Raji (cell line): ENCODE results near the gene SH2D4B.

ENCODE experiments used
- POLR2A ChIP-seq: IDR thresholded peaks from 2 replicates; pipeline ENCODE4 v1.6.1; 2011; ENCODE audit warnings: low read depth, low read length, control low read depth; ENCODE audit not compliant: insufficient read depth

Gene SH2D4B

DNA sequence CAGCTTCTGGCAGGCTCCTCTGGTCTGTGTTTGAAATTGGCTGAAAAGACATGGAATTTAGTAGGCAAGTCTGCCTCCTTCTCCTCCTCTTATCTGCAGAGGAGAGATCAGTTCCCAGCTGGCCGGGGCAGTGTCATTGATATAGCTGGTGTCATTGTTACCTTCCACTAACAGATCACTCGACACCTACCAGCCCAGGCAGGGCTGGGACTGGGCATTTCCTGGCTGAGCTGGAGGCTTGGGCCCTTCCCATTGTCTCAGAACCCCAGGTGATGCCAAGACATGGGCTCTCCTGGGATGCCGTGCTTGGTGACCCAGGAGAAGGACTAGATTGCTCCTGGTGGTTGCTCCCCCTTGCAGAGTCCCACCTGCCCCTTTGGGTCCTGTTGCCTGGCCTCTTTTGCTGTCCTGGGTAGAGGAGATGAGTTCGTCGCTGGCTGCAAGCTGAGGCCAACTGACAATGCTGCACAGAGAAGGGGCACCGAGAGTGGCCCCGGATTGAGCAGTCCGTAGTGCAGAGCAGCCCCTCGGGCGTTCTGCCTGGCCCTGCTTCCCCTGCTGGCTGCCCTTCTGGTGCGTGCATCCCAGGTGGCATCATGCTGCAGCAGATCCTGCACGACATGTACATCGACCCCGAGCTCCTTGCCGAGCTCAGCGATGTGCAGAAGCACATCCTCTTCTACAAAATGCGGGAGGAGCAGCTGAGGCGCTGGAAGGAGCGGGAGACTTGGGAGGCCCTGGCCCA, at the start of gene SH2D4B:
TSS of gene SH2D4B (plus strand) at position 167 of the 745 bp plus-strand sequence. CDS start at position 597, 430 bp downstream.
- no peak for TF ChIP-seq POLR2A

DNA sequence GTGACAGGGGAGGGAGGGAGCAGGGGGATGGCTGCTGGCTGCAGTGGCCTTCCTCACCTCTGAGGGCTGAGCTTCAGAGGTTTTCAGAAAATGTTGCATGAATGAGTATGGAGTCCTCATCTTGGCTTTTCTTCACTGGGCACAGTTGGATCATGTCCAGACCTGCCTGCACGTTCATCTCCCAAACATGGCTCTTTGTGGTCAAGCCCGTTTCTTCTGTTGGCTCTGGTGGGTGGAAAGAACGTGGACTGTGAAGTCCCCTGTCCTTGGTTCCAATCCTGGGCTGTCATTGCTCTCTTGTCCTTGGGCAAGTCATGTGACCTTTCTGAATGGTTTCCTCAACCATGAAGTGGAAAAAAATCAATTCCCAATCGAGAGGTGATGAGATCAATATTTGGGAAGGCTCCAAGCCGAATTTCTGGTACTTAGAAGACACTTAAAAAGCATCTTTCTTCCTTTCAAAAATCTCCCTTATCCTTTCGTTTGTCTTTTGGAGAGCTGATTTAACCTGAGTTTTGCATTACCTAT, 49.1 kb upstream of the SH2D4B start:
- TF ChIP-seq POLR2A = no peak

DNA sequence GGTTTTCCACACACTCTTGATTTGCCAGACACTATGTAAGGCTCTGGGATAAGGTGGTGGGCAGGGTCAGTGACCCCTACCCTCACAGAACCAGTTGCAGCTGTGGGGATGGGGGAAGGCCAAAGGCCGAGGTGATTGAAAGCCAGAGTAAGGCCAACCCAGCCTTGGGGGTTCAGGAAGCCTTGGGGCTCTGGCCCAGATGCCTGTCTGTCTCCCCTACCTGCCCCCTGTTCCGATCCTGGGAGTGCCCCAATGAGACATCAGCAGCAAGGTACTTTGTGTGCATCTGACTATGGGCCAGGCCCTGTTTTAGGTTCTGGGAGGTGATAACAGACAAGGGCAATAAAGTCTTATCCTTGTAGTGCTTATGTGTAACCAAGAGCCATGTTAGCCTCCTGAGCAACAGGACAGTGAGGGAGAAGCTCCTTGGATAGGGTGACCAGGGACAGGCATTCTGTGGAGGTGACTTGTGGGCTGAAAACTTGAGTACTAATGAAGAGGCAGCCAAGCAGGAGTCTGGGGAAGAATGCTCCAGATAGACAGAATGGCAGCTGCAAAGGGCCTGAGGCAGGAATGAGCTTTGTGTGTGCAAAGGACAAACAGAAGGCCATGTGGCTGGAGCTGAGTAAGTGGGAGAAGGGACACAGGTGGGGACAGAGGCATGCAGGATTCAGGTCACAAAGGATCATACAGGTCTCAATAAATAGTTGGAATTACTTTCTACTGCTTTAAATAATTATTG, 48.2 kb upstream of the SH2D4B start:
- no peak for TF ChIP-seq POLR2A

DNA sequence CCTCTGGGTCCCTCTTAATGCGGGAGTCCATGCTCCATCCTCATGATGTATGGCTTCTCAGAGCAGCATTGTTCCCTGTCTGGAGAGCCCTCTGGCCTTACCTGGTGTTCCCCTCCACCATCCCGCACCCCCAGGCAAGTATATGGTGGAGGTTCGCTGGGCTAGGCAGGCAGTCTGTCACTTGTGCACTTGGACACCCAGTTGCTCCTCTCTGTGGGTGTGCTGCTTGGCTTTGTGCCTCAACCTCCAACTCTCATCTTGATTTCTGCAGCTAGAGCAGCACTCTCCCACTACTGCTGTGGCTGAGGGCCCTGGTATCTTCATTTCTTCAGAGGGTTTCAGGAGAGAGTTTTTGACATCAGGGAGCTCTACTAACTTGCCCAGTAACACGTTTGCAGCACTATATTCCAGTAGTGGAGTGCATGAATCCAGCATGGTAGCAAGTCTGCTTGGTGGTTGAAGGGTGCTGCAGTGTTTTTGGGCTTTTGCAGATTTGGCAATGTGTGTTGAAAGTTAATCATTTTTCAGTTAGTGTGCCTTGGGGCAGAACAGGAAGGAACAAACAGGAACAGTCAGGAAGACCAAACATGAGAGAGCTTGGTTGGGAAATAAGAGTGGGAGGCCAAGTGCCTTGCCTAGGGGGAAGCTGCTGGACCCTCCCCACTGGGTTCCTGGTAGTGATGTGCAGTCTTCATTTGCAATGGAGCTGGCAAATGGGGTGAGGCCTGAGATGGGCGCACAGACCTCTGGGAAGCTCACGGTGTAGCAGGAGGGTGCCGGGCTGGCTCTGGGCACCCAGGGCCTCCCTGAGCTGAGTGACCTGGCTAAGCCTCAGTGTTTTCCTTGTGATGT, 46.2 kb upstream of the SH2D4B start:
- TF ChIP-seq POLR2A = no peak

DNA sequence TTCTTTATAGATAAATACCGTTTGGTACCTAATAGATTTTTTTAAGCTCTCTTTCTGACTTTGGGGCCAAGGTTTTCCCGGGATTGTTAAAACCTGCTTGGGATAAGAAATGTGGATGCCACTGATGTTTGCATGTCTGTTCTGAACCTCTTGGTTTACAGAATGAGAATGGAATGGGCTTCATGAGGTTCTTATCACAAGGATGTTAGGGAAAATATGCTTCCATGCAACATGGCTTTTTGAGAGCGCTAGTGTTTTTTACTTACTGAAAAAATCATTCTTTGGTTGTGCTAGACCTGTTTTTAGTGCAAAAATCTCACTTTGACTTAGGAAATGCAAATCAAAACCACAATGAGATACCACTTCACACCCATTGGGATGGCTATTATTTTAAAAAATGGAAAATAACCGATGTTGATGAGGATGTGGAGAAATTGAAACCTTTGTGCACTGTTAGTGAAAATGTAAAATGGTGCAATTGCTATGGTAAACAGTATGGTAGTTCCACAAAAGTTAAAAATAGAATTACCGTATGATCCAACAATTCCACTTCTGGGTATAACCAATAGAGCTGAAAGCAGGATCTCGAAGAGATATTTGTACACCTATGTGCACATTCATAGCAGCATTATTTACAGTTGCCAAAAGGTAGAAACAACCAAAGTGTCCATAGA, 44.7 kb upstream of the SH2D4B start:
- no peak for TF ChIP-seq POLR2A

DNA sequence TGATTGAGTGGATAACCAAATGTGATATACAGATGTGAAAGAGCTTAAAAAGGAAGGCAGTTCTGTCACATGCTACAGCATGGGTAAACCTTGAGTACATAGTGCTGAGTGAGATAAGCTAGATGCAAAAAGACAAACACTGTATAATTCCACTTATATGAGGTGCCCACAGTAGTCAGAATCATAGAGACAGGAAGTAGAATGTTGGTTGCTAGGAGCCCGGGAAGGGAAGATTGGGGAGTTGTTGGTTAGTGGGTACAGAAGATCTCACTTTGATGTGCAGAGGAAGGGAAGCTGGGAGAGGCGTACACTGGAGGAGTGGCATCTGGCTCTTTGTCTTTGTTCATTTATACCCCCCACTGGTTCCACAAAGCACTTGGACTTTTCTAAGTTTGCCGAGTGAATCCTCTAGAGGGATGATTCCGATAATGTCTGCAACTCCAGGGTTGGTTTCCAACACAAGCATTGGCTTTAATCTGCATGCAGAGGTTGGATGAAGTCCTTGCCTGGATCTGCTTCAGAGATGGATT, 44.1 kb upstream of the SH2D4B start:
- TF ChIP-seq POLR2A = no peak

DNA sequence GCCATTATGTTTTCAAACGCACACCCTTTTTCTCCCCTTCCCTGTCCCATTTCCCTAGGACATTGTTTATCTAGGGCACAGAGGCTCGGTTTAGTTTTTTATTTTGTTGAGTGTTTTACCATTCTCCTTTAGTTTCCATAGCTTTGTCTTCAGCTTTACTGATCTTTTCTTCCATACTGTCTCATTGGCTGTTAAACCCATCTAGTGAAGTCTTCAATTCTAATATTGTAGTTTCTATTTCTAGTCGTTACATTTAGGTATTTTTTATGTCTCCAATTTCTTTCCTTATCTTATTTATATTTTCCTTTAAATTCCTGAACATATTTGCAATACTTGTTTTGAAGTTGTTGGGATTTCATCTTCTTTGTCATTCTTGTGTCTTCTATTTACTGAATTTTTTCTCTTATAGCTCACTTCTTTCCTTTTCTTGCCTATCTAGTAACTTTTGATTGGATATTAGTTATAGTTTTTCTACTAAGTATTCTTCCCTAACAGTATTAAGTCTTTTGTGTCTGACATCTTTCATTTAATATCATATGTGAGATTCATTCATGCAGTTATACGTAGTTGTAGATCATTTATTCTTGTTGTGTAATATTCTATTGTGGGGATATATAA, 41.0 kb upstream of the SH2D4B start:
- no peak for TF ChIP-seq POLR2A

DNA sequence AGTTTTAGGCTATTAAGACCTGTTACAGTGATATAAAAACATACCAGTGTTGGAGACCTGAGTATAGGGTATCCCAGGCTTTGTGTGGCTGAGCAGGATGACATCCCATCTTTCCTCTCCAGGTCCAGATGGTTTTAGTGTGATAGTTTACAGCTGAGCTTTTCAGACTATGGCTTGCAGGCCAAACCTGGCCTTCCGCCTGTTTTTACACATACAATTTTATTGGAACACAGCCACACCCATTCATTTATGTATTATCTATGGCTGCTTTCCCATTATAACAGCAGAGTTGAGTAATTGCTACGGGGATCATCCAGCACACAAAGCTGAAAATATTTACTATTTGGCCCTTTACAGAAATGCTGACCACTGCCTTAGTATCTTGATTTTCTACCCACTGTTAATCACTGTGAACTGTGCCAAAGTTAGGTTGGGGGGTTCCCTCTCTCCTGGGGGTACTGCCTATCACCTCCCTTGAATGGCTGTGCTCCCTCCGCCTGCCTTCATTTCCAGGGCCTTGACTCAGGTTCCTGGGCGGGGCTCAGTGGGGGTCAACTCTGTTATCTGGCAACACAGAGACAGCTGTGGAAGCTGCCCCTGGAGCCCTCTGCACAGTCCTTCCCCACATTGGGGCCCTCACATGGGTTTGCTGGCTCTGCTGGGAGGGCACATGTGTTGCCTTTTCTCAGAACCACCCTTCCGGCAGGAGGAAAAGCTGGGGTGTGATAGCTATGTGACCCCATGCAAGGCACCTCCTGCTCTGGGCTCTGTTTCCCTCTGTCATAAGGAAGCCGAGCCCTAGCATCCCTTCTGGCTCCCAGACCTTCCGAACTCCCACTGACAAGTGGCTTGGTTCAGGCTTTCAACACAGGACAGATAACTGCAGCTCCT, 40.3 kb upstream of the SH2D4B start:
- TF ChIP-seq POLR2A = no peak

DNA sequence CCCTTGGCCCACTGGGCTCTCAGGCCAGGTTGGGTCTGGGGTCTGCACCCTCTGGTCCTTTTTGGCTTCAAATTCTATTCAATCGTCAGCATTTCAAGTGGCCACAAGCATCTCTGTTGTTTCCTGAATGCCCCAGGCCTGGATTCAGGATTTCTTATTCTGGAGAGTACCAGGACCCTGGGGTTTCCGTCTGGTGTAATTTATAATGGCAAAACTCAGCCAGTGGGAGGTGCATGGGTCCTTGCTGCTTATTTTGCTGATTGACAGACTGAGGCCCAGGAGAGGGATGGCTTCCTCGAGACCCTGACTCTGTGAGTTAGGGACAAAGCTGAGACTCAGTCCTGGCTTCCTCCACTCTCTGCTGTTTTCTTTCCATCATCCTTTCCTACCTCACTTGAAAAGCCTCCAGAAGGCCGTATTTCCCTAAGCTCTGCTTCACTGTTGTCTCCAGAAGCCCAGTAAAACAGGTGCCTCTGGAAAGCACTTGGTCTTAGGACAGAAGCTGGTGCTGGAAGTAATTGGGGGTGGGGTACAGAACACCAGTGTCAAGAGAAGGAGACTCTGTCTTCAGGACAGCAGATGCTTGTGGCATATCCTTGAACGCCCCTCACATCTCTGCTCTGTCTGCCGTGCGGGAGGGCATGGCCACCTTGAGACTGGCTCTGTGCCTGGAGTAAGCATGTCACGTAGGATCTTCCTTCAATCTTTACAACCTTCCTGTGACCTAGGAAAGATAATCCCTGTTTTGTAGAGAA, 39.4 kb upstream of the SH2D4B start:
- no peak for TF ChIP-seq POLR2A

DNA sequence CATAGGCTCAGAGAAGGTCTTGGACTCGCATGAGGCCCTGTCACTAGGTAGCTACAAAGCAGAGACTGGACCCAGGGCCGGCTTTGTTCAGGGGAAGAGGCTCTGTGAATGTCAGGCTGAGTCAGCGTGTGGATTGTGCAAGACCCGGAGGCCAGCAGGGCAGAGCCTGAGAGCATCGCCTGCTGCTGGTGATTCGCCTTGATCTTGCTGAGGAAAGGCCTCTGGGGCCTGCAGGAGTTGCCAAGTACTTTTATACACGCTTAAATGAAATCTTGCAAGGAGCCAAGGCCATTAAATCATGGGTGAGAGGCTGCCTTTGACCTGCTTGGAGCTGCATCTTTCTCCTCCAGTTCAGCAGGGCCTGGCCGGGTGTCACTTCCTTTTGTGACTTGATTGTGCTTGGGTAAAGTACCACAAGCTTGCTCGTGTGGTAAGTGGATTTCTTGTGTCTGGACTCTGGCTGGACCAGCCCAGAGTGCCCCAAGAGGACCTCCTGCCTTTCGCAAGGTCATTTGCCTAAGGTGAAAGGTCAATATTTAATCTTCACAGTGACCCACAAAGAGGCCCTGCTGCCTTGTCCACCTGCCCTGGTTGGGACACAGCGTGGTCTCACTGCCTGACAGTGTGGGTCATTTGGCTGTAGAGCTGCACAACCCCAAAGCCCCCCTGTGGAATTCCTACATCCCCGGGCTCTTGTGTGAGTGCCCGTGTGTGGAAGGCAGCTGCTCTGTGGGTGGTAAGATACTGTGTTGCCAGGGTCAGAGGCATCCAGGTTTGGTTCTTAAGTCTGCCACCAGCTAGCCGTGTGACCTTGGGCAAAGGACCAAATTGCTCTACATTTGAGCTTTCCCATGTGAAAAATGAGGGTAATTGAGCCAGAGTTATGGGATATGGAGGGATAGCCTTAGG, 38.6 kb upstream of the SH2D4B start:
- TF ChIP-seq POLR2A = no peak

DNA sequence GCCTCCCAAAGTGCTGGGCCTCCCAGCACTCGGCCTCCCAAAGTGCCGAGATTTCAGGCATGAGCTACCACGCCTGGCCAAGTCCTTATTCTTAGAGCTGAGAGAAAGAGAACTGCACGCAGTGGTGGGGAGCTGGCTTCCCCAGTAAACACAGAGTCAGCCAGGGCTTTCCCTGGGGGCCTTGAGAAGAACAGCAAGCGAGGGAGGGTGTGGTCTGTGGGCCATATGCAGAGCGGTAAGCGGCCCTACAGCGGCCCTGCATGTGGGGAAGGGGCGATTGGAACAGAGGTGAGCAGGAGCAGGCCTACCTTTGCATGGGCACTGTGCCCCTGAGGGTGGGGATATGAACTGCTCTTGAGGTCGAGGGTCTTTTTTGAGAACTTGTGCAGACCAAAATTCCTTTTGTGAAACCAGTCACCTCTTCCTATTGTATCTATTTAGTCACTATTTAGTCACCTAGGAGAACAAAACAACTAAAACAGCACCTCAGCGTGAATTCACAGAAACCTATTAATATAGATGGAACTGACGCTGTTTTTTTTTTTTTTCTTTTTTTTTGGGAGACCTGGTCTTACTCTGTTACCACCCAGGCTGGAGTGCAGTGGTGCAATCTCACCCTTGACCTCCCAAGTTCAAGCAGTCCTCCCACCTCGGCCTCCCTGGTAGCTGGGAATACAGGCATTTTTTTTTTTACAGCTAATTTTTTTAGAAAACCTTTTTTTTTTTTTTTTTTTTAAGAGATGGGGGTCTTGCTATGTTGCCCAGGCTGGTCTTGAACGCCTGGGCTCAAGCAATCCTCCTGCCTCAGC, 36.9 kb upstream of the SH2D4B start:
- TF ChIP-seq POLR2A = no peak
